CD4-positive, alpha-beta T cell treated with Interleukin-17A for 1 hour (primary cell): ENCODE data around the gene ASS1.
A peak's percentile ranks its signal among the peaks of the same experiment; 100 is the strongest.
"Not testable (repeated sequence)": the region's sequence is repeated elsewhere in the genome, so short reads cannot be mapped to it uniquely, and the experiment has no call there.

Experiments
- DNase-seq: peaks from one replicate; pipeline ENCODE4 v3.0.0-alpha.2; 2020

The ASS1 gene

GRCh38 chr9:130419521-130420035, 25.2 kb upstream of the ASS1 start:
- no peak for DNase-seq

GRCh38 chr9:130421154-130421801, 23.5 kb upstream of the ASS1 start:
- no peak for DNase-seq

GRCh38 chr9:130421802-130422276, 22.9 kb upstream of the ASS1 start:
- no peak for DNase-seq

GRCh38 chr9:130422546-130422945, 22.2 kb upstream of the ASS1 start:
- DNase-seq, result no peak

GRCh38 chr9:130423272-130423671, 21.5 kb upstream of the ASS1 start:
- DNase-seq, result no peak

- DNase-seq, result no peak
These were observed 19.9 kb upstream of the ASS1 start for GRCh38 chr9:130424595-130425454.

GRCh38 chr9:130425741-130426466, 18.9 kb upstream of the ASS1 start:
- DNase-seq, result no peak

- no peak for DNase-seq
These were observed 18.3 kb upstream of the ASS1 start for GRCh38 chr9:130426467-130426773.

GRCh38 chr9:130426883-130427282, 17.9 kb upstream of the ASS1 start:
- DNase-seq, result no peak

GRCh38 chr9:130427326-130427725, 17.4 kb upstream of the ASS1 start:
- DNase-seq, result no peak

DNA sequence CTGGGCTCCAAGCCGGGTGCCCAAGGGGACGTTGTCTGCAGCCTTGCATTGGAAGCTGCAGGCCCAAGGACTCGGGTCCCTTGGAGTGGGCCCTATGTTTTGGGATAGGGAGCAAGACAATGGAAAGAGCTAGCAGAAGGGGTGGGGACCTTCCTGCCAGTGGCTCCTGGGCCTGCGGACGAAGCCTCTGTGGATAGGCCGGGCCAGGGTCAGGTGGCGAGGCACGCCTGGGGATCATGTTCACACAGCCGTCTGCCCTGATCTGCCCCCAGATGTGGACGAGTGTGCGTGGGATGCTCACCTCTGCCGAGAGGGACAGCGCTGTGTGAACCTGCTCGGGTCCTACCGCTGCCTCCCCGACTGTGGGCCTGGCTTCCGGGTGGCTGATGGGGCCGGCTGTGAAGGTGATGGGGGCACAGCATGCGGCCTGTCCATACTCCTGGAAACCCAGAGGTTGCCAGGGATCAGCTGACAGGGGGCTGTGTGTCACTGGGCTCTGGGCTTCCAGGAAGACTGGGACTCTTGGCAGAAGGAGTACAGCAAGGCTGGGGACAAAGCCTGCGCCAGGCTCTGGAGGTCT, 16.6 kb upstream of the ASS1 start:
- no peak for DNase-seq

DNA sequence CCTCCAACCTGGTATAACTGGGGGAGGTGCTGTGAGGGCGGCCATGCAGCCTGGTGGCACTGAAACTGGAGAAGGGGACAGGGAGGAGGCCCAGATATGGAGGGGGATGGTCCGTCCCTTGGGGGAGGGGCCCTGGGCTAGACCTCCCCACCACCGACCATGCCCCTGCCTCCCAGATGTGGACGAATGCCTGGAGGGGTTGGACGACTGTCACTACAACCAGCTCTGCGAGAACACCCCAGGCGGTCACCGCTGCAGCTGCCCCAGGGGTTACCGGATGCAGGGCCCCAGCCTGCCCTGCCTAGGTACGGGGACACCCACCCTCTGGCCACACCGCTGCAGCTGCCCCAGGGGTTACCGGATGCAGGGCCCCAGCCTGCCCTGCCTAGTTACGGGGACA, 15.4 kb upstream of the ASS1 start:
- DNase-seq, result no peak

- DNase-seq, result no peak
These were observed 14.9 kb upstream of the ASS1 start for GRCh38 chr9:130429831-130430230.

DNA sequence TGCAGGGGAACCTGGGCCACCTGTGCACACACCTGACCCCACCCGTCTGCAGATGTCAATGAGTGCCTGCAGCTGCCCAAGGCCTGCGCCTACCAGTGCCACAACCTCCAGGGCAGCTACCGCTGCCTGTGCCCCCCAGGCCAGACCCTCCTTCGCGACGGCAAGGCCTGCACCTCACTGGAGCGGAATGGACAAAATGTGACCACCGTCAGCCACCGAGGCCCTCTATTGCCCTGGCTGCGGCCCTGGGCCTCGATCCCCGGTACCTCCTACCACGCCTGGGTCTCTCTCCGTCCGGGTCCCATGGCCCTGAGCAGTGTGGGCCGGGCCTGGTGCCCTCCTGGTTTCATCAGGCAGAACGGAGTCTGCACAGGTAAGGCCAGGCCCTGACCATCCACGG, 14.5 kb upstream of the ASS1 start:
- DNase-seq, result no peak

DNA sequence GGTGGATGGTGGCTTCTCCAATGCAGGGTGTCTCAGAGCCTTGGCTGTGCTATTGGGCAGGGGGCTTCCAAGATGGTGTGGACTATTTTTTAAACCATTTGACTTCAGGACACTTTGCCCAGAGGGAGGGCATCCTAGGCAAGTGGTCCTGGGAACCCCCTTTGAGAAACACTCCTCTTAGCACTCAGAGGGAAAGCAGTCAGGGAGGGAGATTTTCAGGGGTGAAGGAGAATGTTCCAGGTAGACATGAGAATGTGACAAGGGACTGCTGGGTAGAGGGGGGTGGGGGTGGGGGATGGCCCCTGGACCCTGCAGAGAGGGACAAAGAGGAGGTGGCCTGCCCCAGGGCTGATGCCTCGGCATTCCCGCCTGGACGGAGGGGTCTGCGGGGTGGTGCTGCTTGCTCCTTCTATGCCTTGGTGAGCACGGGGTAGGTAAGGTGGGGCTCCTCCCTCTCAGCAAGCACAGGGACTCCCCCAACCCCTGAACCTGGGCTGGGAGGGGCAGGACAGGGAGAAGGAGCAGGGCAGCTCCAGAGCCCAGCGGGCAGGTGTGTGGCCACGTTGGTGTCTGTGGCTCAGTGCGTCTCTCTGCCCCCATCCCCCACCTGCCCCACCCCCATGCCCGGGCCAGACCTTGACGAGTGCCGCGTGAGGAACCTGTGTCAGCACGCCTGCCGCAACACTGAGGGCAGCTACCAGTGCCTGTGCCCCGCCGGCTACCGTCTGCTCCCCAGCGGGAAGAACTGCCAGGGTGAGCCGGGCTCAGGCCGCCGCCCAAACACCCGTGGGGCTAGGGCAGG, 13.8 kb upstream of the ASS1 start:
- DNase-seq, result no peak

DNA sequence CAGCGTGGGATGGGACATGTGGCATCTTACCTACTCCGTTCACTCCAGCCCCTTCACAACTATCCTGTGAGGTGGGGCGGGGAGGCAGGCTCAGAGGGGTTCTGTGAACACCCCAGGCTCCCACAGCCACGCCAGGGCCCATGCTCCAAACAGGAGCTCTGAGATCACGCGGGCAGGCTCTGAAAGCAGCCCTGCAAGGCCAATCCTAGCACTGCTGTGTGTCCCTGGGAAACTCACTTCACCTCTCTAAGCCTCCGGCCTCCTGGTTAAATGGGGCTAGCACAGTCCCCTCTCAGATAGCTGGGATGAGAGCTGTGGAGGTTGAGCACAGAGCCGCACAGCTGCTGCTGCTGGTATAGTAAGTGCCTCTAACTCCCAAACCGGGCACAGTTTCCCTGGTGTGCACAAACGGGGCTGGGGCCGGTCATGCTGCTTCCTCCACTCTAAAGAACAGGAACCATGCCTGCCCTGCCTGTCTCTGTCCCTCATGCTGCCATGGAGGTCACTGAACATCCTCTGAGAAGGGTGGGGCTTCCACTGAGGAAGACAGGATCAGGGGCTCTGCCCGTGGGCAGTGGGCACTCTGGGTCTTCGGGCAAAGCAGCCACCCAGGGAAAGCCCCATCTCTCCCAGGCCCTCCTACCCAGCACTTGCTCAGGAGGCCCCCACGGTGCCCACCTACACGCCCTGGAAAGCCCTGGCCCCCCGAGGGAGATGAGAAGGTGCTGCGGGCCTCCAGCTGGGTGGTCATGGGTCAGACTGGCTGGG, 13.0 kb upstream of the ASS1 start:
- no peak for DNase-seq

- DNase-seq, result no peak
These were observed 12.4 kb upstream of the ASS1 start for GRCh38 chr9:130432362-130432761.

DNA sequence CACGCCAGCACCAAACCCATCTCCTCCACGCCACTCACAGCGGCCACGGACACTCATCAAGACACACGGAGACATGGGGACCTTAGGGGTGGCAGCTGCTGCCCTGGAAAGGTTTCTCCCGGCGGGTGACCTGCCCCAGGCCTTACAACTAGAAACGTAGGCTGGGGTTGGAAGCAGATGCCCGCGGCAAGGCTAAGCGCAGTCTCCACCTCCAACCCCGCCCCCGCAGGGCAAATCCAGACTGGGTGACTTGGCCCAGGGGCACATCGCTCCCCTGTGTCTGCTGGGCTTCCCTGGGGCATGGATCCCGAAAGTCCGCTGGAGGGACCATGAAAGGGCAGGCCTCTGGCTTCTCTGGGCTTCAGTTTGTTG, 12.0 kb upstream of the ASS1 start:
- DNase-seq, result no peak

DNA sequence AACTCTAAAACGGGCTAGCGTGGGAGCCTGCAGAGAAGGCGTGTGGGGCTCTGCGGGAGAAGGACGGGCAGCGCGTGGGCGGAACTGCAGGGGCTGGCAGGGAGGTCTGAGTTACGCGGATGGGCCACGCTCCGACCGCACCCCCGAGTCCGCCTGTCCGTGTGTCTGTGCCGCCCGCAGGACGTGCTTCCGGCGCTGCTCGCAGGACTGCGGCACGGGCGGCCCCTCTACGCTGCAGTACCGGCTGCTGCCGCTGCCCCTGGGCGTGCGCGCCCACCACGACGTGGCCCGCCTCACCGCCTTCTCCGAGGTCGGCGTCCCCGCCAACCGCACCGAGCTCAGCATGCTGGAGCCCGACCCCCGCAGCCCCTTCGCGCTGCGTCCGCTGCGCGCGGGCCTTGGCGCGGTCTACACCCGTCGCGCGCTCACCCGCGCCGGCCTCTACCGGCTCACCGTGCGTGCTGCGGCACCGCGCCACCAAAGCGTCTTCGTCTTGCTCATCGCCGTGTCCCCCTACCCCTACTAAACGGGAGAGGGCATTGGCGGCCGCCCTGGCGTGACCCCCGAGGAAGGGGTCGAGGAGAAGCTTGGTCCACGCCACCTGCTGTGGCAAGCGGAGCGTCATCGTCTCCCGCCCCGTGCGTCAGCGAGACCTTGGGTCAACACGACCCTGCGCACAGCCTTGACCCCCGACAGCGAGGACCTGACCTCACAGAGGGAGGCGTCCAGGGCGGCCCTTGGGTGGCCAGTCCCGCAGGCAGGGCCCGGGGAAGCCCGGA, 11.4 kb upstream of the ASS1 start:
- peak; percentile 7 for DNase-seq

- no peak for DNase-seq
These were observed 10.9 kb upstream of the ASS1 start for GRCh38 chr9:130433947-130434262.

- DNase-seq, result not testable (repeated sequence)
These were observed 10.1 kb upstream of the ASS1 start for GRCh38 chr9:130434656-130435055.
